ENCODE measurements around the gene PIBF1.
A peak's percentile ranks its signal among the peaks of the same experiment; 100 is the strongest.

Gene PIBF1

GRCh38 chr13:73059460-73060250 lies 277.7 kb downstream of the PIBF1 start:
- DNase-seq (ENCODE audit: low read depth in 2 of 2) = peak in 1 of 2 donors; percentile 21

- no peak for DNase-seq (ENCODE audit: low read depth in 2 of 2)
These were observed 278.6 kb downstream of the PIBF1 start for GRCh38 chr13:73060251-73061160.

GRCh38 chr13:73061473-73061872 lies 279.5 kb downstream of the PIBF1 start:
- no peak for DNase-seq (ENCODE audit: low read depth in 2 of 2)

GRCh38 chr13:73061876-73062275 lies 279.9 kb downstream of the PIBF1 start:
- no peak for DNase-seq (ENCODE audit: low read depth in 2 of 2)

- no peak for DNase-seq (ENCODE audit: low read depth in 2 of 2)
These were observed 280.5 kb downstream of the PIBF1 start for GRCh38 chr13:73062468-73062867.

GRCh38 chr13:73063166-73063565 lies 281.2 kb downstream of the PIBF1 start:
- DNase-seq (ENCODE audit: low read depth in 2 of 2) = no peak

GRCh38 chr13:73065036-73065435 lies 283.1 kb downstream of the PIBF1 start:
- no peak for DNase-seq (ENCODE audit: low read depth in 2 of 2)

- no peak for DNase-seq (ENCODE audit: low read depth in 2 of 2)
These were observed 283.9 kb downstream of the PIBF1 start for GRCh38 chr13:73065665-73066340.
